HEK293 (cell line): ENCODE results near the gene BUD23.

Source experiments
- CTCF ChIP-seq: fragments of 450-650 bp; formaldehyde crosslinking; IDR thresholded peaks from 2 replicates; pipeline ENCODE4 v1.5.1; 2016; ENCODE audit warnings: missing biosample characterization, missing genetic modification characterization
- ZBTB21 ChIP-seq: fragments of 450-650 bp; formaldehyde crosslinking; IDR thresholded peaks from 2 replicates; pipeline ENCODE4 v1.5.1; 2017; ENCODE audit warnings: missing biosample characterization, missing genetic modification characterization
- ZBTB8A ChIP-seq: fragments of 450-650 bp; formaldehyde crosslinking; IDR thresholded peaks from 2 replicates; pipeline ENCODE4 v1.5.1; 2016; ENCODE audit warnings: missing biosample characterization, missing genetic modification characterization
- ZNF341 ChIP-seq: fragments of 450-650 bp; formaldehyde crosslinking; IDR thresholded peaks from 2 replicates; pipeline ENCODE4; 2016; ENCODE audit warnings: low read depth, missing biosample characterization, missing genetic modification characterization
- ZNF350 ChIP-seq: fragments of 450-650 bp; formaldehyde crosslinking; IDR thresholded peaks from 2 replicates; pipeline ENCODE4 v1.5.0; 2017; ENCODE audit warnings: missing biosample characterization, mild to moderate bottlenecking, missing genetic modification characterization
- ZNF394 ChIP-seq: fragments of 450-650 bp; formaldehyde crosslinking; IDR thresholded peaks from 2 replicates; pipeline ENCODE4 v1.5.1; 2016; ENCODE audit warnings: missing biosample characterization, missing genetic modification characterization, mild to moderate bottlenecking, moderate library complexity, borderline replicate concordance
- ZNF561 ChIP-seq: fragments of 450-650 bp; IDR thresholded peaks from 2 replicates; pipeline ENCODE4 v1.5.1; 2018; ENCODE audit warnings: missing biosample characterization, missing genetic modification characterization, borderline replicate concordance
- ZNF600 ChIP-seq: fragments of 450-650 bp; formaldehyde crosslinking; IDR thresholded peaks from 2 replicates; pipeline ENCODE4 v1.5.1; 2016; ENCODE audit warnings: missing biosample characterization, missing genetic modification characterization
- ZNF660 ChIP-seq: fragments of 450-650 bp; IDR thresholded peaks from 2 replicates; pipeline ENCODE4 v1.5.1; 2018; ENCODE audit warnings: missing biosample characterization, mild to moderate bottlenecking, missing genetic modification characterization
- TF ChIP-seq, protein P1 (sequence below): sonication (generic); formaldehyde crosslinking; IDR thresholded peaks from 2 replicates; pipeline ENCODE4 v1.8.1; 2022; ENCODE audit warnings: mild to moderate bottlenecking, moderate library complexity, missing genetic modification reagents

- TF ChIP-seq ZNF350 (tag by site-specific recombination) (no peak), CTCF (no peak), ZNF660 (tag by site-specific recombination) (no peak), ZNF600 (no peak), ZBTB21 (tag by site-specific recombination) (no peak), ZNF341 (tag by site-specific recombination) (no peak), ZNF561 (tag by site-specific recombination) (no peak), ZBTB8A (tag by site-specific recombination) (no peak), ZNF394 (tag by site-specific recombination) (no peak)
- TF ChIP-seq, protein P1, sequence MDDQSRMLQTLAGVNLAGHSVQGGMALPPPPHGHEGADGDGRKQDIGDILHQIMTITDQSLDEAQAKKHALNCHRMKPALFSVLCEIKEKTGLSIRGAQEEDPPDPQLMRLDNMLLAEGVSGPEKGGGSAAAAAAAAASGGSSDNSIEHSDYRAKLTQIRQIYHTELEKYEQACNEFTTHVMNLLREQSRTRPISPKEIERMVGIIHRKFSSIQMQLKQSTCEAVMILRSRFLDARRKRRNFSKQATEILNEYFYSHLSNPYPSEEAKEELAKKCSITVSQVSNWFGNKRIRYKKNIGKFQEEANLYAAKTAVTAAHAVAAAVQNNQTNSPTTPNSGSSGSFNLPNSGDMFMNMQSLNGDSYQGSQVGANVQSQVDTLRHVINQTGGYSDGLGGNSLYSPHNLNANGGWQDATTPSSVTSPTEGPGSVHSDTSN: no peak
These were observed 57.4 kb downstream of the BUD23 start for GRCh38 chr7:73740771-73741170.
